ENCODE results near the gene HDDC3. TPM values are rescaled to one million over a fixed set of nuclear protein-coding genes. Genes with fewer than 3 reads are reported as not detected.

HDDC3 gene
- total RNA-seq, 4 donors from 2014 or later: 12.0 to 21.1 (median 19.4) TPM

DNA sequence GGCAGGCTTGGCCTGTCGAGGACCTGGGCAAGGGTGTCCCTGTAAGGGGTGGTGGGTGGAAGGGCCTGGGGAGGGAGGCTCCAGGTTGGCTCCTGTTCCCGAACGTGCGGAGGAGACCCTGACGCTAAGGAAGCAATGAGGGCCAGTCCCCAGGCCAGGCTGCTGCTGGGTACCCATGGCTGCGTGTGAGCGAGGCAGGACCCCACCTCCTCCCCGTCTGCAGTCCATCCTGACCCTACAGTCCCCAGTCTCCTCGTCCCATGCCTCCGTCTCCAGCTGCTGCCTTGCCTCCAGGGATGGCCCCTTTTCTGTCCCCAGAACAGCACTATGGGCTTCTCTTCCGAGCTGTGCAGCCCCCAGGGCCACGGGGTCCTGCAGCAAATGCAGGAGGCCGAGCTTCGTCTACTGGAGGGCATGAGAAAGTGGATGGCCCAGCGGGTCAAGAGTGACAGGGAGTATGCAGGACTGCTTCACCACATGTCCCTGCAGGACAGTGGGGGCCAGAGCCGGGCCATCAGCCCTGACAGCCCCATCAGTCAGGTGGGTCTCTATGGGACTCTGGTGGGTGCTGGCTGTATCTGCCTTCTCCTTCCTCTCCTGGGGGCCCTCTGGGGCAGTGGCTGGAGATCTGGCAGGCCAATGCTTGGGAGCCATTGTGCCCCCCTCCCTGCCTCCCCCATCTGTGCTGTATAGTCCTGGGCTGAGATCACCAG is 47.5 kb downstream of the HDDC3 start:
- 43 to 71% methylated on average over 16 of the region's 16 CpGs for WGBS, 2 donors
- no peak for TF ChIP-seq POLR2A (IDR thresholded peaks at IDR 0.05)
- TF ChIP-seq, protein P1, sequence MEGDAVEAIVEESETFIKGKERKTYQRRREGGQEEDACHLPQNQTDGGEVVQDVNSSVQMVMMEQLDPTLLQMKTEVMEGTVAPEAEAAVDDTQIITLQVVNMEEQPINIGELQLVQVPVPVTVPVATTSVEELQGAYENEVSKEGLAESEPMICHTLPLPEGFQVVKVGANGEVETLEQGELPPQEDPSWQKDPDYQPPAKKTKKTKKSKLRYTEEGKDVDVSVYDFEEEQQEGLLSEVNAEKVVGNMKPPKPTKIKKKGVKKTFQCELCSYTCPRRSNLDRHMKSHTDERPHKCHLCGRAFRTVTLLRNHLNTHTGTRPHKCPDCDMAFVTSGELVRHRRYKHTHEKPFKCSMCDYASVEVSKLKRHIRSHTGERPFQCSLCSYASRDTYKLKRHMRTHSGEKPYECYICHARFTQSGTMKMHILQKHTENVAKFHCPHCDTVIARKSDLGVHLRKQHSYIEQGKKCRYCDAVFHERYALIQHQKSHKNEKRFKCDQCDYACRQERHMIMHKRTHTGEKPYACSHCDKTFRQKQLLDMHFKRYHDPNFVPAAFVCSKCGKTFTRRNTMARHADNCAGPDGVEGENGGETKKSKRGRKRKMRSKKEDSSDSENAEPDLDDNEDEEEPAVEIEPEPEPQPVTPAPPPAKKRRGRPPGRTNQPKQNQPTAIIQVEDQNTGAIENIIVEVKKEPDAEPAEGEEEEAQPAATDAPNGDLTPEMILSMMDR (IDR thresholded peaks at IDR 0.05): no peak
- peak overlapping the region; percentile 41 for H3K4me3 ChIP-seq (ENCODE audit: low read depth, poor library complexity, severe bottlenecking)
- no peak for DNase-seq (ENCODE audit: low spot score in 2 of 2)
- intact Hi-C loops (cut with DNase I; ENCODE audit: low total_unique reads): loop anchor here (5.0 kb wide), 2 partner anchors 238 to 1883 kb away; no protein-coding TSS in a partner anchor

- peak in 1 of 2 donors; percentile 94 for DNase-seq (ENCODE audit: low spot score in 2 of 2)
- 3 to 11% methylated on average over 20 to 51 of the region's 58 CpGs for WGBS, 2 donors
- intact Hi-C loops (cut with DNase I; ENCODE audit: low total_unique reads): loop anchor here (5.0 kb wide), 1 partner anchor 1882 kb away; no protein-coding TSS in a partner anchor
- H3K4me3 ChIP-seq (ENCODE audit: low read depth, poor library complexity, severe bottlenecking): peak within 1 kb of the TSS; percentile 41
- TF ChIP-seq POLR2A (IDR thresholded peaks at IDR 0.05): no peak
- TF ChIP-seq, protein P1 (IDR thresholded peaks at IDR 0.05): no peak
Observed at GRCh38 chr15:90883976-90884718, 48.2 kb downstream of the HDDC3 start, which contains the start of gene FES. Gene FES (plus strand): TSS chr15:90884504. CDS start chr15:90885046, 542 bp downstream.

GRCh38 chr15:90883526-90883975 is 48.8 kb downstream of the HDDC3 start:
- intact Hi-C loops (cut with DNase I; ENCODE audit: low total_unique reads): loop anchor here (5.0 kb wide), 1 partner anchor 1881 kb away; no protein-coding TSS in a partner anchor
- WGBS, 2 donors: 48 to 66% methylated on average over 7 of the region's 7 CpGs
- TF ChIP-seq POLR2A (IDR thresholded peaks at IDR 0.05): no peak
- TF ChIP-seq, protein P1 (IDR thresholded peaks at IDR 0.05): no peak
- H3K4me3 ChIP-seq (ENCODE audit: low read depth, poor library complexity, severe bottlenecking): no peak overlapping the region
- no peak for DNase-seq (ENCODE audit: low spot score in 2 of 2)

- DNase-seq (ENCODE audit: low spot score in 2 of 2): peak in 1 of 2 donors; percentile 85
- intact Hi-C loops (cut with DNase I; ENCODE audit: low total_unique reads): loop anchor here (5.0 kb wide), 1 partner anchor 1881 kb away; no protein-coding TSS in a partner anchor
- TF ChIP-seq POLR2A (IDR thresholded peaks at IDR 0.05): no peak
- TF ChIP-seq, protein P1 (IDR thresholded peaks at IDR 0.05): no peak
- WGBS, 2 donors: 76 to 79% methylated on average over 13 of the region's 13 CpGs
- no peak overlapping the region for H3K4me3 ChIP-seq (ENCODE audit: low read depth, poor library complexity, severe bottlenecking)
Observed at GRCh38 chr15:90882781-90883525, 49.4 kb downstream of the HDDC3 start.

- no peak for DNase-seq (ENCODE audit: low spot score in 2 of 2)
- WGBS, 2 donors: 84 to 86% methylated on average over 19 of the region's 19 CpGs
- intact Hi-C loops (cut with DNase I; ENCODE audit: low total_unique reads): loop anchor here (5.0 kb wide), 1 partner anchor 1880 kb away; no protein-coding TSS in a partner anchor
- no peak overlapping the region for H3K4me3 ChIP-seq (ENCODE audit: low read depth, poor library complexity, severe bottlenecking)
- TF ChIP-seq, protein P1 (IDR thresholded peaks at IDR 0.05): no peak
- TF ChIP-seq POLR2A (IDR thresholded peaks at IDR 0.05): no peak
Observed at GRCh38 chr15:90881978-90882721, 50.2 kb downstream of the HDDC3 start.

Measured in lower leg skin (tissue), 4 donors.